Measurements from ENCODE around the gene ALOX5.

DNA sequence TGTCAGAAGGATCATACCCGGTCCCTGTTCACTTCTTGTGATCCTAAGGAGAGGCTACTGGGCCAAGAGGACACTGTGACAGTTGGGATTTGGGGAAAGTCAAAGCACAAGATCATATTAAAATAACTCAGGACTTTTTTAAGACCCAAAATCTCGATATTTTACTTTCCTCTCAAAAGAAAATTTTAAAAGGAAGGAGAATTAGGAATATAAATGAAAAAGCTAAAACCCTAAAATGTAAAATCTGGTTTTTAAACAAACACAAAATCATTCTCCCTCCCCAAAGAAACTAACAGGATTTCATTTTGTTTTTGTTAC is 36.4 kb downstream of the ALOX5 start:
- TF ChIP-seq, protein P1, sequence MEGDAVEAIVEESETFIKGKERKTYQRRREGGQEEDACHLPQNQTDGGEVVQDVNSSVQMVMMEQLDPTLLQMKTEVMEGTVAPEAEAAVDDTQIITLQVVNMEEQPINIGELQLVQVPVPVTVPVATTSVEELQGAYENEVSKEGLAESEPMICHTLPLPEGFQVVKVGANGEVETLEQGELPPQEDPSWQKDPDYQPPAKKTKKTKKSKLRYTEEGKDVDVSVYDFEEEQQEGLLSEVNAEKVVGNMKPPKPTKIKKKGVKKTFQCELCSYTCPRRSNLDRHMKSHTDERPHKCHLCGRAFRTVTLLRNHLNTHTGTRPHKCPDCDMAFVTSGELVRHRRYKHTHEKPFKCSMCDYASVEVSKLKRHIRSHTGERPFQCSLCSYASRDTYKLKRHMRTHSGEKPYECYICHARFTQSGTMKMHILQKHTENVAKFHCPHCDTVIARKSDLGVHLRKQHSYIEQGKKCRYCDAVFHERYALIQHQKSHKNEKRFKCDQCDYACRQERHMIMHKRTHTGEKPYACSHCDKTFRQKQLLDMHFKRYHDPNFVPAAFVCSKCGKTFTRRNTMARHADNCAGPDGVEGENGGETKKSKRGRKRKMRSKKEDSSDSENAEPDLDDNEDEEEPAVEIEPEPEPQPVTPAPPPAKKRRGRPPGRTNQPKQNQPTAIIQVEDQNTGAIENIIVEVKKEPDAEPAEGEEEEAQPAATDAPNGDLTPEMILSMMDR (IDR thresholded peaks at IDR 0.05 in 2 of 3, conservative IDR thresholded peaks at IDR 0.05 in 1 of 3; ENCODE audit: borderline replicate concordance in 1 of 3, insufficient read depth in 1 of 3, low read depth in 2 of 3, low read length in 2 of 3) = no peak
- TF ChIP-seq EGR1 (IDR thresholded peaks at IDR 0.05; ENCODE audit: low read depth) = no peak
- TF ChIP-seq EZH2phosphoT487 (IDR thresholded peaks at IDR 0.05; ENCODE audit: borderline replicate concordance) = no peak
- no peak for TF ChIP-seq ZNF274 (IDR thresholded peaks at IDR 0.05; ENCODE audit: low read depth, low read length)
- TF ChIP-seq POLR2A (IDR thresholded peaks at IDR 0.05; ENCODE audit: borderline replicate concordance, extremely low read depth, insufficient read depth, insufficient read length) = no peak

All from HCT116 (cell line).